Keratinocyte (primary cell): Measurements from ENCODE around the gene C4orf46. TPM values are rescaled to one million over a fixed set of nuclear protein-coding genes. Genes with fewer than 3 reads are reported as not detected.

Experiments used
- DNase-seq: peaks from one replicate; pipeline ENCODE4 v3.0.0-alpha.2; 2011; ENCODE audit warnings: low read depth, missing footprints, low spot score
- FAIRE-seq: peaks from 2 replicates; lab custom pipeline; 2011; peaks lifted over from hg19 to GRCh38; lab: Jason Lieb, UNC
- H2AFZ ChIP-seq: 2 replicates; pipeline ENCODE4 v1.6.0; 2012; ENCODE audit warnings: low read length, control low read depth, inconsistent platforms; ENCODE audit not compliant: control insufficient read depth
- H3K27ac ChIP-seq: 2 replicates; pipeline ENCODE4 v1.5.1; 2011; ENCODE audit warnings: low read length; ENCODE audit not compliant: control insufficient read depth, insufficient read depth
- H3K27me3 ChIP-seq: 3 replicates; pipeline ENCODE4 v1.6.0; 2011; ENCODE audit warnings: low read length; ENCODE audit not compliant: control insufficient read depth, insufficient read depth; ENCODE audit errors: extremely low read depth
- H3K36me3 ChIP-seq, 2 experiments: 2 replicates in 1 of 2; 3 replicates in 1 of 2; pipeline ENCODE4 v1.5.1; 2011; ENCODE audit warnings: low read length in 2 of 2, mild to moderate bottlenecking in 1 of 2; ENCODE audit not compliant: control insufficient read depth in 2 of 2, insufficient read depth in 2 of 2; ENCODE audit errors: extremely low read depth in 1 of 2
- H3K4me1 ChIP-seq: 3 replicates; pipeline ENCODE4 v1.5.1; 2011; ENCODE audit warnings: low read length; ENCODE audit not compliant: control insufficient read depth, insufficient read depth; ENCODE audit errors: extremely low read depth
- H3K4me2 ChIP-seq: 3 replicates; pipeline ENCODE4 v1.6.0; 2011; ENCODE audit warnings: low read depth, low read length; ENCODE audit not compliant: control insufficient read depth, insufficient read depth; ENCODE audit errors: extremely low read depth
- H3K4me3 ChIP-seq, 3 experiments: fragments of 200-600 bp in 1 of 3; sonication (generic) in 1 of 3; 2 replicates in 2 of 3; 3 replicates in 1 of 3; pipeline ENCODE4 v1.5.1; 2011 to 2016; ENCODE audit warnings: low read length in 3 of 3, mild to moderate bottlenecking in 3 of 3, control low read depth in 2 of 3, inconsistent platforms in 1 of 3, low read depth in 1 of 3, mixed read lengths in 1 of 3, mixed run types in 1 of 3, moderate library complexity in 1 of 3; ENCODE audit not compliant: control insufficient read depth in 2 of 3, insufficient read depth in 2 of 3; ENCODE audit errors: extremely low read depth in 1 of 3
- H3K79me2 ChIP-seq: 2 replicates; pipeline ENCODE4 v1.6.0; 2012; ENCODE audit warnings: low read length; ENCODE audit not compliant: control insufficient read depth, insufficient read depth
- H3K9ac ChIP-seq: 3 replicates; pipeline ENCODE4 v1.6.0; 2011; ENCODE audit warnings: low read length; ENCODE audit not compliant: control insufficient read depth, insufficient read depth; ENCODE audit errors: extremely low read depth
- H3K9me1 ChIP-seq: 3 replicates; pipeline ENCODE4 v1.6.0; 2011; ENCODE audit warnings: low read length; ENCODE audit not compliant: control insufficient read depth, insufficient read depth; ENCODE audit errors: extremely low read depth
- H3K9me3 ChIP-seq: 2 replicates; pipeline ENCODE4 v1.5.1; 2012; ENCODE audit warnings: low read depth, low read length; ENCODE audit not compliant: control insufficient read depth
- H4K20me1 ChIP-seq: 3 replicates; pipeline ENCODE4 v1.6.0; 2011; ENCODE audit warnings: low read length; ENCODE audit not compliant: control insufficient read depth, insufficient read depth; ENCODE audit errors: extremely low read depth
- EZH2 ChIP-seq: IDR thresholded peaks from one replicate; pipeline ENCODE4 v1.6.1; 2012; ENCODE audit warnings: inconsistent platforms, mild to moderate bottlenecking, low read length, moderate library complexity
- dilution Hi-C: fragments of 300-500 bp; cut with MboI; formaldehyde crosslinking; loops from one replicate; pipeline ENCODE4 v1.7.0; 2020; ENCODE audit warnings: low sequenced_read_pairs; ENCODE audit not compliant: extremely low pct_ligation_motif_present
- polyA plus RNA-seq, 5 experiments: library from polyadenylated mRNA; depleted of rRNA in 3 of 5; stranded (reverse) in 3 of 5; stranded (forward) in 1 of 5; unstranded in 1 of 5; fragments of >200 nt; gene quantifications; 1 replicate in 1 of 5; 2 replicates in 3 of 5; 3 replicates in 1 of 5; pipeline versions ENCODE4 v1.2.1 to v1.2.3, GENCODE V29; 2011 to 2012; ENCODE audit warnings: missing spikeins in 2 of 5, low read depth in 1 of 5, low replicate concordance in 1 of 5
- TF ChIP-seq, protein P1 (sequence below), 3 experiments: IDR thresholded peaks in 1 of 3; conservative IDR thresholded peaks in 1 of 3; optimal IDR thresholded peaks in 1 of 3; 2 replicates in 2 of 3; 3 replicates in 1 of 3; pipeline versions ENCODE3 to v1.5.1; 2011; ENCODE audit warnings: low read length in 3 of 3, mild to moderate bottlenecking in 3 of 3, moderate library complexity in 2 of 3, control low read depth in 1 of 3, inconsistent platforms in 1 of 3; ENCODE audit not compliant: insufficient read depth in 2 of 3; ENCODE audit errors: extremely low read depth in 1 of 3

Gene C4orf46
- polyA plus RNA-seq, 1 donor (not counting 4 experiments of a cell fraction or from before 2014, with no cell fraction given), result 14.6 TPM

DNA sequence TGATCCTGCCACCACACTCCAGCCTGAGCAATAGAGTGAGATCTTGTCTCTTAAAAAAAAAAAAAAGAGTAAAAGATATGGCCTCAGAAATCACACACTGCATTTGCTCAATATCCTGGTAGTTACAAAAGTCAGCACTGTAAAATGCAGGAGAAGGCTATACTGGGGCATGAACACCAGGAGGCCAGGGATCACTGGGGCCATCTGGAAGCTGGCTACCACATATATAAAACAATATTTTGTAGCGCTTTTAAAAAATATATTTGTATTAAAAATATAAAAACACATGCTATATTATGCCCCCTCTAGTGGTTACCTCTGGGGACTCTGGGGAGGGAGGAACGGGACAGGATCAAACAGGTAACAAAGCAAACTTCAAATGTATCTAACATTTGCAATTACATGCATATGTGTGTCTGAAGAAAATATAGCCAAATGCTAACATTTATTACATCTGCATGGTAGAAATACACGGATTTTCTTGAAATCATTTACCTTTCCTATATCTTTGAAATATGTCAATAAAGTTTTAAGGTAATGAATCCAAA, 4.0 kb downstream of the C4orf46 start:
- FAIRE-seq (no peak), DNase-seq (no peak)
- peaks cover 22% of the 10 kb centered on the region for H3K79me2 ChIP-seq
- H3K36me3 ChIP-seq, result no peaks in the 10 kb centered on the region
- no peak overlapping the region for H2AFZ ChIP-seq
- no peaks in the 10 kb centered on the region for H3K9me1 ChIP-seq
- no peak overlapping the region for H3K4me2 ChIP-seq
- no peaks in the 10 kb centered on the region for H3K9me3 ChIP-seq
- no peak overlapping the region for H3K4me3 ChIP-seq
- TF ChIP-seq EZH2, result no peak
- TF ChIP-seq, protein P1, sequence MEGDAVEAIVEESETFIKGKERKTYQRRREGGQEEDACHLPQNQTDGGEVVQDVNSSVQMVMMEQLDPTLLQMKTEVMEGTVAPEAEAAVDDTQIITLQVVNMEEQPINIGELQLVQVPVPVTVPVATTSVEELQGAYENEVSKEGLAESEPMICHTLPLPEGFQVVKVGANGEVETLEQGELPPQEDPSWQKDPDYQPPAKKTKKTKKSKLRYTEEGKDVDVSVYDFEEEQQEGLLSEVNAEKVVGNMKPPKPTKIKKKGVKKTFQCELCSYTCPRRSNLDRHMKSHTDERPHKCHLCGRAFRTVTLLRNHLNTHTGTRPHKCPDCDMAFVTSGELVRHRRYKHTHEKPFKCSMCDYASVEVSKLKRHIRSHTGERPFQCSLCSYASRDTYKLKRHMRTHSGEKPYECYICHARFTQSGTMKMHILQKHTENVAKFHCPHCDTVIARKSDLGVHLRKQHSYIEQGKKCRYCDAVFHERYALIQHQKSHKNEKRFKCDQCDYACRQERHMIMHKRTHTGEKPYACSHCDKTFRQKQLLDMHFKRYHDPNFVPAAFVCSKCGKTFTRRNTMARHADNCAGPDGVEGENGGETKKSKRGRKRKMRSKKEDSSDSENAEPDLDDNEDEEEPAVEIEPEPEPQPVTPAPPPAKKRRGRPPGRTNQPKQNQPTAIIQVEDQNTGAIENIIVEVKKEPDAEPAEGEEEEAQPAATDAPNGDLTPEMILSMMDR (optimal IDR thresholded peaks at IDR 0.05 in 1 of 3, IDR thresholded peaks at IDR 0.05 in 1 of 3, conservative IDR thresholded peaks at IDR 0.05 in 1 of 3; ENCODE audit: extremely low read depth in 1 of 3, insufficient read depth in 2 of 3, low read length in 3 of 3), result peak; percentile 6 to 69 (median 33)
- H3K4me1 ChIP-seq, result peaks cover 6% of the 10 kb centered on the region
- H4K20me1 ChIP-seq, result no peaks in the 10 kb centered on the region
- no peaks in the 10 kb centered on the region for H3K27me3 ChIP-seq
- dilution Hi-C loops, result no loop called here
- no peak overlapping the region for H3K27ac ChIP-seq
- H3K9ac ChIP-seq, result no peak overlapping the region

DNA sequence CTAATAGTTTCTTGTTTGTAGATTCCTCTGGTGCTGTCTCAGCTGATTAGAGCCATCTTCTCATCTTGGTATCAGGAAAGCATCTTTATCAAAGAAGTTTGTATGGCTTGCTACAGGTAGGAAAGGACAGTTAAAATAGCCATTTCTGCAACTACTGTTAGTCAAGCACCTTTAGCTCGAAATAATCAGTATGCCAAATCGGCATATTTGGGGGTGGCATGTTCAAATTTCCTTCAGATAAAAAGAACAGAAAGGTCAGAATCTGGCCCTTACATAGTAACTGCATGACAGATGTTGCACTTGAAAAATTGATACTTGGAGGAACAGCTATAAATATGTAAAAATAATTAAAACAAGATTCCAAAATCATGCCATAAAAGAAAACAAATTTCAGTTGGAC, 4.8 kb downstream of the C4orf46 start:
- TF ChIP-seq, protein P1 (optimal IDR thresholded peaks at IDR 0.05 in 1 of 3, IDR thresholded peaks at IDR 0.05 in 1 of 3, conservative IDR thresholded peaks at IDR 0.05 in 1 of 3; ENCODE audit: extremely low read depth in 1 of 3, insufficient read depth in 2 of 3, low read length in 3 of 3), result no peak
- no peak for TF ChIP-seq EZH2
- H3K27me3 ChIP-seq, result no peaks in the 10 kb centered on the region
- no peak overlapping the region for H3K4me3 ChIP-seq
- no peak for FAIRE-seq
- peaks cover 22% of the 10 kb centered on the region for H3K79me2 ChIP-seq
- no peaks in the 10 kb centered on the region for H3K9me1 ChIP-seq
- no peak for DNase-seq
- dilution Hi-C loops, result no loop called here
- no peak overlapping the region for H3K4me2 ChIP-seq
- H3K4me1 ChIP-seq, result peaks cover 6% of the 10 kb centered on the region
- H3K9me3 ChIP-seq, result no peaks in the 10 kb centered on the region
- no peak overlapping the region for H2AFZ ChIP-seq
- no peak overlapping the region for H3K9ac ChIP-seq
- no peak overlapping the region for H3K27ac ChIP-seq
- H3K36me3 ChIP-seq, result no peaks in the 10 kb centered on the region
- H4K20me1 ChIP-seq, result no peaks in the 10 kb centered on the region
